ENCODE results near the gene SORBS1.

GRCh38 chr10:95414016-95414830 lies 146.9 kb downstream of the SORBS1 start:
- TF ChIP-seq CTCF (IDR thresholded peaks at IDR 0.05; ENCODE audit: extremely low read depth in 1 of 2, insufficient read depth in 1 of 2, low read depth in 1 of 2, low read length in 2 of 2): no peak
- no peak for TF ChIP-seq EZH2 (IDR thresholded peaks at IDR 0.05; ENCODE audit: borderline replicate concordance, low read depth, low read length, severe bottlenecking)
- TF ChIP-seq POLR2A (IDR thresholded peaks at IDR 0.05; ENCODE audit: low read depth, low read length): no peak
- TF ChIP-seq MAX (IDR thresholded peaks at IDR 0.05; ENCODE audit: insufficient read depth, insufficient read length): no peak
- no peak for TF ChIP-seq POLR2AphosphoS5 (IDR thresholded peaks at IDR 0.05; ENCODE audit: insufficient read depth, low read depth, low read length)
- TF ChIP-seq JUN (IDR thresholded peaks at IDR 0.05; ENCODE audit: borderline replicate concordance, insufficient read depth, insufficient read length, low read depth): no peak

All from endothelial cell of umbilical vein (primary cell).